HepG2 (cell line): Measurements from ENCODE around the gene FBXW8. TPM values are rescaled to one million over a fixed set of nuclear protein-coding genes. Genes with fewer than 3 reads are reported as not detected.

Source experiments
- CEBPG ChIP-seq: IDR thresholded peaks from 2 replicates; pipeline ENCODE4 v1.6.1; 2016
- EHMT2 ChIP-seq: fragments of 200-600 bp; sonication (generic); IDR thresholded peaks from 2 replicates; pipeline ENCODE4 v1.7.0; 2017; ENCODE audit warnings: antibody characterized with exemption, low read depth, low read length, borderline replicate concordance
- HDAC6 ChIP-seq: fragments of 200-600 bp; sonication (generic); IDR thresholded peaks from 2 replicates; pipeline ENCODE4 v1.7.0; 2017; ENCODE audit warnings: mild to moderate bottlenecking, antibody characterized with exemption, low read length, low read depth
- MIER3 ChIP-seq: IDR thresholded peaks from 2 replicates; pipeline ENCODE4 v1.6.1; 2016; ENCODE audit warnings: missing compliant biosample characterization, borderline replicate concordance
- MXD4 ChIP-seq: IDR thresholded peaks from 2 replicates; pipeline ENCODE4 v1.6.1; 2016; ENCODE audit warnings: mild to moderate bottlenecking, missing biosample characterization, missing genetic modification reagents
- NR3C1 ChIP-seq: sonication (generic); formaldehyde crosslinking; IDR thresholded peaks from 2 replicates; pipeline ENCODE4 v1.4.0; 2020; ENCODE audit warnings: missing genetic modification reagents
- PRPF4 ChIP-seq: fragments of 200-400 bp; formaldehyde crosslinking; IDR thresholded peaks from 2 replicates; pipeline ENCODE4 v1.6.1; 2016; ENCODE audit warnings: low read length, low read depth; ENCODE audit not compliant: poor library complexity, severe bottlenecking
- SMAD3 ChIP-seq: sonication (generic); formaldehyde crosslinking; IDR thresholded peaks from 2 replicates; pipeline ENCODE4 v1.4.0; 2020; ENCODE audit warnings: missing genetic modification reagents
- TRIM24 ChIP-seq: sonication (generic); formaldehyde crosslinking; IDR thresholded peaks from 2 replicates; pipeline ENCODE4 v1.8.0; 2022; ENCODE audit warnings: mild to moderate bottlenecking, missing genetic modification reagents
- ZBTB7B ChIP-seq: sonication (generic); formaldehyde crosslinking; IDR thresholded peaks from 2 replicates; pipeline ENCODE4 v1.4.0; 2020; ENCODE audit warnings: missing genetic modification reagents
- ZNF431 ChIP-seq: sonication (generic); formaldehyde crosslinking; IDR thresholded peaks from 2 replicates; pipeline ENCODE4 v1.9.0; 2022; ENCODE audit warnings: missing genetic modification reagents, low read depth, mild to moderate bottlenecking, borderline replicate concordance
- ZNF569 ChIP-seq: sonication (generic); formaldehyde crosslinking; IDR thresholded peaks from 2 replicates; pipeline ENCODE4 v1.5.0; 2020; ENCODE audit warnings: mild to moderate bottlenecking, missing genetic modification reagents, moderate library complexity, borderline replicate concordance
- ZNF709 ChIP-seq: sonication (generic); formaldehyde crosslinking; IDR thresholded peaks from 2 replicates; pipeline ENCODE4 v1.5.0; 2020; ENCODE audit warnings: mild to moderate bottlenecking, missing genetic modification reagents
- ZNF720 ChIP-seq: sonication (generic); formaldehyde crosslinking; IDR thresholded peaks from 2 replicates; pipeline ENCODE4 v1.4.0; 2020; ENCODE audit warnings: missing genetic modification reagents
- ZNF746 ChIP-seq: sonication (generic); formaldehyde crosslinking; IDR thresholded peaks from 2 replicates; pipeline ENCODE4 v1.8.0; 2022; ENCODE audit warnings: mild to moderate bottlenecking, missing genetic modification reagents
- polyA plus RNA-seq, 8 experiments: library from polyadenylated mRNA; depleted of rRNA in 3 of 8; stranded (reverse) in 7 of 8; unstranded in 1 of 8; fragments of >200 nt; fragmentation: Illumina TruSeq in 4 of 8; extraction: Trizol in 4 of 8; gene quantifications; 2 replicates each; pipeline versions ENCODE4 v1.2.1 to v1.2.3, GENCODE V29; 2011 to 2016; ENCODE audit warnings: low read depth in 4 of 8, missing spikeins in 1 of 8, mixed read lengths in 1 of 8; ENCODE audit not compliant: insufficient read depth in 1 of 8
- total RNA-seq, 5 experiments: library from RNA; depleted of rRNA; stranded (reverse); fragments of >200 nt; fragmentation: Illumina TruSeq; extraction: Trizol; gene quantifications; 2 replicates each; pipeline ENCODE4 v1.2.3, GENCODE V29; 2016; ENCODE audit warnings: low read depth in 1 of 5
- TF ChIP-seq, protein P1 (sequence below): sonication (generic); formaldehyde crosslinking; conservative IDR thresholded peaks from 2 replicates; pipeline ENCODE4 v1.8.0; 2022; ENCODE audit warnings: mild to moderate bottlenecking, moderate library complexity, missing genetic modification reagents
- TF ChIP-seq, protein P2 (sequence below): sonication (generic); formaldehyde crosslinking; IDR thresholded peaks from 2 replicates; pipeline ENCODE4 v1.4.0; 2020; ENCODE audit warnings: missing genetic modification reagents
- TF ChIP-seq, protein P3 (sequence below): sonication (generic); formaldehyde crosslinking; IDR thresholded peaks from 2 replicates; pipeline ENCODE4 v1.8.1; 2023; ENCODE audit warnings: missing genetic modification reagents, mild to moderate bottlenecking, borderline replicate concordance
- TF ChIP-seq, protein P4 (sequence below): sonication (generic); formaldehyde crosslinking; IDR thresholded peaks from 2 replicates; pipeline ENCODE4 v1.4.0; 2020; ENCODE audit warnings: low read depth, missing genetic modification reagents
- TF ChIP-seq, protein P5 (sequence below): sonication (generic); formaldehyde crosslinking; IDR thresholded peaks from 2 replicates; pipeline ENCODE4 v1.5.0; 2020; ENCODE audit warnings: mild to moderate bottlenecking, missing genetic modification reagents

FBXW8 gene
- total and polyA plus RNA-seq, 2 of the 13 experiments (the other 11 are each of a cell fraction or from before 2014, with no cell fraction given), result 5.1 to 5.9 TPM

DNA sequence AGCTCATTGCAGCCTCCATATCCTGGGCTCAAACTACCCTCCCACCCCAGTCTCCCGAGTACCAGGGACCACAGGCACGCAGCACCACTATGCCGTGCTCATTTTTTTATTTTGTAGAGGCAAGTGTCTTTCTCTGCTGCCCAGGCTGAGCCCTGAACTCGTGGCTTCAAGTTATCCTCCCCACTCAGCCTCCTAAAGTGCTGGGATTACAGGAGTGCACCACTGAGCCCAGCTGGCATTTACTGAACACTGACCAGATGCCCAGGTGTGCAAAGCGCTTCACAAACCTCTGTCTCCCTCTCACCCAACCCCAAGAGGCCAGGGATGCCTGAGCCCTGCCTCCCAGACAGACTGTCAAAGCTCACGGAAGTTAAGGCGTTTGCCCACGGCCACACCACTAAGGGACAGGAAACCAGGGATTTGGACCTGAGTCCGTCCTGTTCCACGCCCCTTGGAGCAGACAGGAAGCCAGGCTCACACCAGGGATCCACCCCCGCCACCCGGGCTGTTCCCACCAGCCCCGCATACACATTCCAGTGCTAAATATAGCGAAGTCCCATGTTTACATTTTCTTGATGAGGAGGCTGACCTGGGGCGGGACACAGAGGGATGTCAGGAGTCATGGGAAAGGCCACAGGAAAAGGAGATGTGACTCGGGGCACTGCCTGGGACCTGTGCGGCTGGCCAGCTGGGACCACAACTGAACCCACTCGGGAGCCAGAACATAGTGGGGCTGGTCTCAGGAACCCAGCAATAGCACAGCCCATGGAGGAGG, 137.2 kb downstream of the FBXW8 start (continued):
- TF ChIP-seq, protein P1, sequence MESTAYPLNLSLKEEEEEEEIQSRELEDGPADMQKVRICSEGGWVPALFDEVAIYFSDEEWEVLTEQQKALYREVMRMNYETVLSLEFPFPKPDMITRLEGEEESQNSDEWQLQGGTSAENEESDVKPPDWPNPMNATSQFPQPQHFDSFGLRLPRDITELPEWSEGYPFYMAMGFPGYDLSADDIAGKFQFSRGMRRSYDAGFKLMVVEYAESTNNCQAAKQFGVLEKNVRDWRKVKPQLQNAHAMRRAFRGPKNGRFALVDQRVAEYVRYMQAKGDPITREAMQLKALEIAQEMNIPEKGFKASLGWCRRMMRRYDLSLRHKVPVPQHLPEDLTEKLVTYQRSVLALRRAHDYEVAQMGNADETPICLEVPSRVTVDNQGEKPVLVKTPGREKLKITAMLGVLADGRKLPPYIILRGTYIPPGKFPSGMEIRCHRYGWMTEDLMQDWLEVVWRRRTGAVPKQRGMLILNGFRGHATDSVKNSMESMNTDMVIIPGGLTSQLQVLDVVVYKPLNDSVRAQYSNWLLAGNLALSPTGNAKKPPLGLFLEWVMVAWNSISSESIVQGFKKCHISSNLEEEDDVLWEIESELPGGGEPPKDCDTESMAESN, result no peak
- TF ChIP-seq TRIM24 (no peak), MXD4 (CRISPR knock-in tag) (peak; percentile 52; the same call in 1 of the 2 replicates), CEBPG (CRISPR knock-in tag) (no peak; the same call in 1 of the 2 replicates), MIER3 (CRISPR knock-in tag) (peak; percentile 60; the same call in 1 of the 2 replicates), HDAC6 (no peak), PRPF4 (no peak), ZNF746 (CRISPR knock-in tag) (peak; percentile 70; the same call in 1 of the 2 replicates), ZBTB7B (CRISPR knock-in tag) (peak; percentile 91), ZNF709 (CRISPR knock-in tag) (no peak), SMAD3 (CRISPR knock-in tag) (no peak), ZNF431 (CRISPR knock-in tag) (no peak), ZNF569 (CRISPR knock-in tag) (no peak), EHMT2 (no peak), ZNF720 (CRISPR knock-in tag) (no peak), NR3C1 (no peak)
- TF ChIP-seq, protein P2, sequence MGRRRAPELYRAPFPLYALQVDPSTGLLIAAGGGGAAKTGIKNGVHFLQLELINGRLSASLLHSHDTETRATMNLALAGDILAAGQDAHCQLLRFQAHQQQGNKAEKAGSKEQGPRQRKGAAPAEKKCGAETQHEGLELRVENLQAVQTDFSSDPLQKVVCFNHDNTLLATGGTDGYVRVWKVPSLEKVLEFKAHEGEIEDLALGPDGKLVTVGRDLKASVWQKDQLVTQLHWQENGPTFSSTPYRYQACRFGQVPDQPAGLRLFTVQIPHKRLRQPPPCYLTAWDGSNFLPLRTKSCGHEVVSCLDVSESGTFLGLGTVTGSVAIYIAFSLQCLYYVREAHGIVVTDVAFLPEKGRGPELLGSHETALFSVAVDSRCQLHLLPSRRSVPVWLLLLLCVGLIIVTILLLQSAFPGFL (CRISPR knock-in tag), result no peak
- TF ChIP-seq, protein P3, sequence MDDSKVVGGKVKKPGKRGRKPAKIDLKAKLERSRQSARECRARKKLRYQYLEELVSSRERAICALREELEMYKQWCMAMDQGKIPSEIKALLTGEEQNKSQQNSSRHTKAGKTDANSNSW (CRISPR knock-in tag), result no peak
- TF ChIP-seq, protein P4, sequence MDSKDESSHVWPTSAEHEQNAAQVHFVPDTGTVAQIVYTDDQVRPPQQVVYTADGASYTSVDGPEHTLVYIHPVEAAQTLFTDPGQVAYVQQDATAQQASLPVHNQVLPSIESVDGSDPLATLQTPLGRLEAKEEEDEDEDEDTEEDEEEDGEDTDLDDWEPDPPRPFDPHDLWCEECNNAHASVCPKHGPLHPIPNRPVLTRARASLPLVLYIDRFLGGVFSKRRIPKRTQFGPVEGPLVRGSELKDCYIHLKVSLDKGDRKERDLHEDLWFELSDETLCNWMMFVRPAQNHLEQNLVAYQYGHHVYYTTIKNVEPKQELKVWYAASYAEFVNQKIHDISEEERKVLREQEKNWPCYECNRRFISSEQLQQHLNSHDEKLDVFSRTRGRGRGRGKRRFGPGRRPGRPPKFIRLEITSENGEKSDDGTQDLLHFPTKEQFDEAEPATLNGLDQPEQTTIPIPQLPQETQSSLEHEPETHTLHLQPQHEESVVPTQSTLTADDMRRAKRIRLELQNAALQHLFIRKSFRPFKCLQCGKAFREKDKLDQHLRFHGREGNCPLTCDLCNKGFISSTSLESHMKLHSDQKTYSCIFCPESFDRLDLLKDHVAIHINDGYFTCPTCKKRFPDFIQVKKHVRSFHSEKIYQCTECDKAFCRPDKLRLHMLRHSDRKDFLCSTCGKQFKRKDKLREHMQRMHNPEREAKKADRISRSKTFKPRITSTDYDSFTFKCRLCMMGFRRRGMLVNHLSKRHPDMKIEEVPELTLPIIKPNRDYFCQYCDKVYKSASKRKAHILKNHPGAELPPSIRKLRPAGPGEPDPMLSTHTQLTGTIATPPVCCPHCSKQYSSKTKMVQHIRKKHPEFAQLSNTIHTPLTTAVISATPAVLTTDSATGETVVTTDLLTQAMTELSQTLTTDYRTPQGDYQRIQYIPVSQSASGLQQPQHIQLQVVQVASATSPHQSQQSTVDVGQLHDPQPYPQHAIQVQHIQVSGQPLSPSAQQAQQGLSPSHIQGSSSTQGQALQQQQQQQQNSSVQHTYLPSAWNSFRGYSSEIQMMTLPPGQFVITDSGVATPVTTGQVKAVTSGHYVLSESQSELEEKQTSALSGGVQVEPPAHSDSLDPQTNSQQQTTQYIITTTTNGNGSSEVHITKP, result peak; percentile 89
- TF ChIP-seq, protein P5, sequence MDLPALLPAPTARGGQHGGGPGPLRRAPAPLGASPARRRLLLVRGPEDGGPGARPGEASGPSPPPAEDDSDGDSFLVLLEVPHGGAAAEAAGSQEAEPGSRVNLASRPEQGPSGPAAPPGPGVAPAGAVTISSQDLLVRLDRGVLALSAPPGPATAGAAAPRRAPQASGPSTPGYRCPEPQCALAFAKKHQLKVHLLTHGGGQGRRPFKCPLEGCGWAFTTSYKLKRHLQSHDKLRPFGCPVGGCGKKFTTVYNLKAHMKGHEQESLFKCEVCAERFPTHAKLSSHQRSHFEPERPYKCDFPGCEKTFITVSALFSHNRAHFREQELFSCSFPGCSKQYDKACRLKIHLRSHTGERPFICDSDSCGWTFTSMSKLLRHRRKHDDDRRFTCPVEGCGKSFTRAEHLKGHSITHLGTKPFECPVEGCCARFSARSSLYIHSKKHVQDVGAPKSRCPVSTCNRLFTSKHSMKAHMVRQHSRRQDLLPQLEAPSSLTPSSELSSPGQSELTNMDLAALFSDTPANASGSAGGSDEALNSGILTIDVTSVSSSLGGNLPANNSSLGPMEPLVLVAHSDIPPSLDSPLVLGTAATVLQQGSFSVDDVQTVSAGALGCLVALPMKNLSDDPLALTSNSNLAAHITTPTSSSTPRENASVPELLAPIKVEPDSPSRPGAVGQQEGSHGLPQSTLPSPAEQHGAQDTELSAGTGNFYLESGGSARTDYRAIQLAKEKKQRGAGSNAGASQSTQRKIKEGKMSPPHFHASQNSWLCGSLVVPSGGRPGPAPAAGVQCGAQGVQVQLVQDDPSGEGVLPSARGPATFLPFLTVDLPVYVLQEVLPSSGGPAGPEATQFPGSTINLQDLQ (CRISPR knock-in tag), result no peak
